Umbilical cord (tissue), 2 donors: Measurements from ENCODE around the gene TBC1D14. TPM values are rescaled to one million over a fixed set of nuclear protein-coding genes. Genes with fewer than 3 reads are reported as not detected.

ENCODE experiments used
- DNase-seq: peaks from one replicate; pipeline ENCODE4 v3.0.0-alpha.2; 2015; ENCODE audit warnings: low spot score
- total RNA-seq: library from RNA; depleted of rRNA; stranded (reverse); fragments of >200 nt; gene quantifications from one replicate; pipeline ENCODE4 v1.2.3, GENCODE V29; 2014; ENCODE audit warnings: low replicate concordance; ENCODE audit not compliant: insufficient read depth

Gene TBC1D14
- total RNA-seq, 1 donor from 2014 or later, result 35.6 TPM

- DNase-seq, result no peak
Observed at GRCh38 chr4:6992728-6993677, 83.4 kb downstream of the TBC1D14 start.

GRCh38 chr4:6996481-6996880, 86.9 kb downstream of the TBC1D14 start:
- no peak for DNase-seq

GRCh38 chr4:6999172-7000086, 89.8 kb downstream of the TBC1D14 start:
- DNase-seq, result no peak

GRCh38 chr4:7000421-7001176, 91.0 kb downstream of the TBC1D14 start:
- DNase-seq, result no peak

- DNase-seq, result no peak
Observed at GRCh38 chr4:7001271-7001670, 91.6 kb downstream of the TBC1D14 start.

GRCh38 chr4:7002336-7002735, 92.7 kb downstream of the TBC1D14 start:
- no peak for DNase-seq

GRCh38 chr4:7003176-7003878, 93.7 kb downstream of the TBC1D14 start:
- no peak for DNase-seq

GRCh38 chr4:7003879-7004240, 94.2 kb downstream of the TBC1D14 start:
- DNase-seq, result no peak

GRCh38 chr4:7004331-7004730, 94.7 kb downstream of the TBC1D14 start:
- DNase-seq, result no peak

- no peak for DNase-seq
Observed at GRCh38 chr4:7005571-7005970, 95.9 kb downstream of the TBC1D14 start.

GRCh38 chr4:7006411-7006810, 96.8 kb downstream of the TBC1D14 start:
- DNase-seq, result peak; percentile 63

GRCh38 chr4:7007142-7007907, 97.7 kb downstream of the TBC1D14 start:
- DNase-seq, result no peak

GRCh38 chr4:7007944-7008343, 98.3 kb downstream of the TBC1D14 start:
- DNase-seq, result no peak

GRCh38 chr4:7009564-7009963, 99.9 kb downstream of the TBC1D14 start:
- DNase-seq, result no peak

- DNase-seq, result no peak
Observed at GRCh38 chr4:7013175-7013574, 103.5 kb downstream of the TBC1D14 start.

- no peak for DNase-seq
Observed at GRCh38 chr4:7014815-7015214, 105.2 kb downstream of the TBC1D14 start.

GRCh38 chr4:7015383-7016035, 105.9 kb downstream of the TBC1D14 start:
- DNase-seq, result no peak

- no peak for DNase-seq
Observed at GRCh38 chr4:7016086-7016485, 106.5 kb downstream of the TBC1D14 start.

- DNase-seq, result no peak
Observed at GRCh38 chr4:7016512-7016911, 106.9 kb downstream of the TBC1D14 start.
